H9 (cell line): ENCODE results near the gene DHRS9. TPM values are rescaled to one million over a fixed set of nuclear protein-coding genes. Genes with fewer than 3 reads are reported as not detected.

Source experiments
- DNase-seq: peaks from one replicate; pipeline ENCODE4 v3.0.0-alpha.2; 2017
- H2AFZ ChIP-seq: one replicate; pipeline ENCODE4 v1.6.1; 2013; ENCODE audit warnings: mild to moderate bottlenecking, low read length, control low read depth, moderate library complexity
- H2AK5ac ChIP-seq: 2 replicates; pipeline ENCODE4 v1.6.1; 2013; ENCODE audit warnings: low read length, control low read depth, mixed read lengths; ENCODE audit not compliant: insufficient read length
- H2BK120ac ChIP-seq: one replicate; pipeline ENCODE4 v1.6.1; 2013; ENCODE audit warnings: low read depth, mild to moderate bottlenecking, low read length, control low read depth, inconsistent platforms; ENCODE audit not compliant: poor library complexity, severe bottlenecking
- H2BK12ac ChIP-seq: 2 replicates; pipeline ENCODE4 v1.6.1; 2013; ENCODE audit warnings: low read length, control low read depth, mixed read lengths, low read depth; ENCODE audit not compliant: insufficient read length
- H2BK15ac ChIP-seq: 2 replicates; pipeline ENCODE4 v1.6.1; 2013; ENCODE audit warnings: low read depth, low read length, control low read depth
- H2BK20ac ChIP-seq: one replicate; pipeline ENCODE4 v1.6.1; 2013; ENCODE audit warnings: low read depth, mild to moderate bottlenecking, low read length, control low read depth, inconsistent platforms; ENCODE audit not compliant: poor library complexity, severe bottlenecking
- H2BK5ac ChIP-seq: 2 replicates; pipeline ENCODE4 v1.6.1; 2013; ENCODE audit warnings: low read length, control low read depth, mixed read lengths; ENCODE audit not compliant: insufficient read length
- H3K14ac ChIP-seq: 2 replicates; pipeline ENCODE4 v1.6.1; 2013; ENCODE audit warnings: low read length, control low read depth; ENCODE audit not compliant: insufficient read depth
- H3K18ac ChIP-seq: 2 replicates; pipeline ENCODE4 v1.6.1; 2013; ENCODE audit warnings: low read depth, mild to moderate bottlenecking, mixed read lengths, low read length, control low read depth; ENCODE audit not compliant: insufficient read length
- H3K23ac ChIP-seq: 2 replicates; pipeline ENCODE4 v1.6.1; 2013; ENCODE audit warnings: low read length, control low read depth, mixed read lengths, low read depth; ENCODE audit not compliant: insufficient read length
- H3K23me2 ChIP-seq: 2 replicates; pipeline ENCODE4 v1.6.1; 2013; ENCODE audit warnings: low read depth, mild to moderate bottlenecking, mixed read lengths, low read length, control low read depth; ENCODE audit not compliant: insufficient read length, poor library complexity, severe bottlenecking
- H3K27ac ChIP-seq: 2 replicates; pipeline ENCODE4 v1.5.1; 2013; ENCODE audit warnings: low read length, control low read depth, mixed read lengths, low read depth; ENCODE audit not compliant: insufficient read length
- H3K27me3 ChIP-seq: 2 replicates; pipeline ENCODE4 v1.6.1; 2013; ENCODE audit warnings: low read length, control low read depth, inconsistent platforms; ENCODE audit not compliant: insufficient read depth
- H3K4ac ChIP-seq: 2 replicates; pipeline ENCODE4 v1.6.1; 2013; ENCODE audit warnings: low read depth, mild to moderate bottlenecking, control low read depth, inconsistent platforms, low read length, moderate library complexity
- H3K4me1 ChIP-seq: 2 replicates; pipeline ENCODE4 v1.6.1; 2013; ENCODE audit warnings: low read length, control low read depth, inconsistent platforms; ENCODE audit not compliant: insufficient read depth
- H3K4me2 ChIP-seq: 2 replicates; pipeline ENCODE4 v1.6.1; 2013; ENCODE audit warnings: low read length, control low read depth, mixed read lengths; ENCODE audit not compliant: insufficient read length, insufficient read depth
- H3K56ac ChIP-seq: 2 replicates; pipeline ENCODE4 v1.6.1; 2013; ENCODE audit warnings: low read depth, mild to moderate bottlenecking, mixed read lengths, low read length, control low read depth; ENCODE audit not compliant: insufficient read length
- H3K79me1 ChIP-seq: 2 replicates; pipeline ENCODE4 v1.6.1; 2013; ENCODE audit warnings: low read depth, mild to moderate bottlenecking, moderate library complexity, low read length, control low read depth, inconsistent platforms; ENCODE audit not compliant: insufficient read depth, poor library complexity, severe bottlenecking
- H3K79me2 ChIP-seq: 2 replicates; pipeline ENCODE4 v1.6.1; 2013; ENCODE audit warnings: low read length, control low read depth, inconsistent platforms; ENCODE audit not compliant: insufficient read depth
- H3K9ac ChIP-seq: 2 replicates; pipeline ENCODE4 v1.6.1; 2013; ENCODE audit warnings: low read length, control low read depth, mixed read lengths; ENCODE audit not compliant: insufficient read length; ENCODE audit errors: extremely low read depth
- H3K9me3 ChIP-seq: one replicate; pipeline ENCODE4 v1.6.1; 2013; ENCODE audit warnings: low read depth, low read length, inconsistent platforms; ENCODE audit not compliant: control insufficient read depth
- H3T11ph ChIP-seq: one replicate; pipeline ENCODE4 v1.6.1; 2013; ENCODE audit warnings: mild to moderate bottlenecking, low read length, control low read depth, inconsistent platforms
- H4K20me1 ChIP-seq: one replicate; pipeline ENCODE4 v1.6.1; 2013; ENCODE audit not compliant: control insufficient read depth, insufficient read length, insufficient read depth
- H4K5ac ChIP-seq: 2 replicates; pipeline ENCODE4 v1.6.1; 2013; ENCODE audit warnings: low read depth, mild to moderate bottlenecking, mixed read lengths, low read length, control low read depth; ENCODE audit not compliant: insufficient read length
- H4K8ac ChIP-seq: replicated peaks from 2 replicates; pipeline ENCODE4 v1.6.1; 2013; ENCODE audit warnings: low read length, control low read depth, mixed read lengths, low read depth; ENCODE audit not compliant: insufficient read length
- H4K91ac ChIP-seq: 2 replicates; pipeline ENCODE4 v1.6.1; 2013; ENCODE audit warnings: low read depth, mild to moderate bottlenecking, moderate library complexity, mixed read lengths, low read length, control low read depth; ENCODE audit not compliant: insufficient read length
- H3K27ac Mint-ChIP-seq, 3 experiments: 2 replicates in 2 of 3; 3 replicates in 1 of 3; pipeline ENCODE4 v1.8.0; 2020 to 2021; ENCODE audit warnings: mixed read lengths in 3 of 3, mild to moderate bottlenecking in 1 of 3, moderate library complexity in 1 of 3
- H3K27me3 Mint-ChIP-seq: 2 replicates; pipeline ENCODE4 v1.8.0; 2021; ENCODE audit warnings: low read depth, mild to moderate bottlenecking, moderate library complexity, mixed read lengths
- H3K36me3 Mint-ChIP-seq, 3 experiments: 2 replicates in 2 of 3; 3 replicates in 1 of 3; pipeline ENCODE4 v1.8.0; 2020 to 2021; ENCODE audit warnings: low read depth in 3 of 3, mixed read lengths in 3 of 3; ENCODE audit not compliant: insufficient read depth in 1 of 3
- H3K4me1 Mint-ChIP-seq, 2 experiments: 2 replicates each; pipeline ENCODE4 v1.8.0; 2020; ENCODE audit warnings: mixed read lengths in 2 of 2
- H3K4me3 Mint-ChIP-seq, 2 experiments: 2 replicates in 1 of 2; 3 replicates in 1 of 2; pipeline ENCODE4 v1.8.0; 2020 to 2021; ENCODE audit warnings: mild to moderate bottlenecking in 2 of 2, mixed read lengths in 2 of 2, moderate library complexity in 1 of 2
- H3K9me3 Mint-ChIP-seq, 2 experiments: 2 replicates in 1 of 2; 3 replicates in 1 of 2; pipeline ENCODE4 v1.8.0; 2020; ENCODE audit warnings: mild to moderate bottlenecking in 2 of 2, mixed read lengths in 2 of 2, moderate library complexity in 1 of 2
- WGBS: extraction: QIAGEN DNeasy Blood & Tissue Kit; methylation state at CpG from one replicate; pipeline ENCODE4 v1.1.7; 2013; ENCODE audit warnings: missing lambda C conversion rate, low lambda C conversion rate, mixed read lengths; ENCODE audit not compliant: insufficient read length; ENCODE audit errors: extremely low coverage; 5-methylcytosine and 5-hydroxymethylcytosine counted together
- total RNA-seq: library from RNA; stranded (reverse); gene quantifications from 2 replicates; pipeline ENCODE4 v1.2.1, GENCODE V29; 2021
- TF ChIP-seq, protein P1 (sequence below): fragments of 200-600 bp; sonication (generic); conservative IDR thresholded peaks from 3 replicates; pipeline ENCODE4 v1.8.0; 2021; ENCODE audit warnings: antibody characterized with exemption, mild to moderate bottlenecking

The DHRS9 gene
- total RNA-seq, 1 experiment from 2014 or later = not detected

GRCh38 chr2:169034256-169034655 lies 35.1 kb upstream of the DHRS9 start:
- Histone ChIP-seq H3K4me1 (no peaks in the 10 kb centered on the region), H2BK15ac (no peak overlapping the region), H3K79me1 (no peaks in the 10 kb centered on the region), H3K14ac (no peak overlapping the region), H4K91ac (no peak overlapping the region), H2AK5ac (no peak overlapping the region), H3K4ac (no peak overlapping the region), H3K56ac (no peak overlapping the region), H3K4me2 (no peak overlapping the region), H2BK12ac (no peak overlapping the region), H3K79me2 (no peaks in the 10 kb centered on the region), H3K9ac (no peak overlapping the region), H3K27me3 (no peaks in the 10 kb centered on the region), H2BK120ac (no peak overlapping the region), H2AFZ (no peak overlapping the region), H3K9me3 (no peaks in the 10 kb centered on the region), H4K5ac (no peak overlapping the region), H3T11ph (no peak overlapping the region), H2BK5ac (no peak overlapping the region), H2BK20ac (no peak overlapping the region), H3K27ac (no peak overlapping the region), H3K23ac (no peak overlapping the region), H4K20me1 (no peaks in the 10 kb centered on the region), H4K8ac (no peak overlapping the region), H3K23me2 (no peaks in the 10 kb centered on the region), H3K18ac (no peak overlapping the region)
- no peaks in the 10 kb centered on the region for H3K36me3 Mint-ChIP-seq
- H3K27ac Mint-ChIP-seq = no peak overlapping the region
- TF ChIP-seq, protein P1, sequence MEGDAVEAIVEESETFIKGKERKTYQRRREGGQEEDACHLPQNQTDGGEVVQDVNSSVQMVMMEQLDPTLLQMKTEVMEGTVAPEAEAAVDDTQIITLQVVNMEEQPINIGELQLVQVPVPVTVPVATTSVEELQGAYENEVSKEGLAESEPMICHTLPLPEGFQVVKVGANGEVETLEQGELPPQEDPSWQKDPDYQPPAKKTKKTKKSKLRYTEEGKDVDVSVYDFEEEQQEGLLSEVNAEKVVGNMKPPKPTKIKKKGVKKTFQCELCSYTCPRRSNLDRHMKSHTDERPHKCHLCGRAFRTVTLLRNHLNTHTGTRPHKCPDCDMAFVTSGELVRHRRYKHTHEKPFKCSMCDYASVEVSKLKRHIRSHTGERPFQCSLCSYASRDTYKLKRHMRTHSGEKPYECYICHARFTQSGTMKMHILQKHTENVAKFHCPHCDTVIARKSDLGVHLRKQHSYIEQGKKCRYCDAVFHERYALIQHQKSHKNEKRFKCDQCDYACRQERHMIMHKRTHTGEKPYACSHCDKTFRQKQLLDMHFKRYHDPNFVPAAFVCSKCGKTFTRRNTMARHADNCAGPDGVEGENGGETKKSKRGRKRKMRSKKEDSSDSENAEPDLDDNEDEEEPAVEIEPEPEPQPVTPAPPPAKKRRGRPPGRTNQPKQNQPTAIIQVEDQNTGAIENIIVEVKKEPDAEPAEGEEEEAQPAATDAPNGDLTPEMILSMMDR = no peak
- H3K4me1 Mint-ChIP-seq = peaks cover 6 to 14% of the 10 kb centered on the region in 2 experiments
- no peaks in the 10 kb centered on the region for H3K27me3 Mint-ChIP-seq
- WGBS = no CpG with 5 or more reads among the region's 1 CpG
- no peak overlapping the region for H3K4me3 Mint-ChIP-seq
- H3K9me3 Mint-ChIP-seq = no peaks in the 10 kb centered on the region
- DNase-seq = no peak
